Small intestine (tissue), 7 donors: ENCODE data around the gene GRID2IP. TPM values are rescaled to one million over a fixed set of nuclear protein-coding genes. Genes with fewer than 3 reads are reported as not detected.
"Not testable (repeated sequence)": the region's sequence is repeated elsewhere in the genome, so short reads cannot be mapped to it uniquely, and the experiment has no call there.

Experiments
- DNase-seq, 2 donors: peaks; one replicate each; pipeline versions ENCODE4 v3.0.0 to v3.0.0-alpha.2; 2013
- FAIRE-seq: peaks from 2 replicates; lab custom pipeline; 2012; peaks lifted over from hg19 to GRCh38; lab: Jason Lieb, UNC
- H3K27ac ChIP-seq, 3 donors: one replicate each; pipeline ENCODE4 v1.5.1; 2013; ENCODE audit warnings: low read length in 2 of 3, mild to moderate bottlenecking in 2 of 3, control low read depth in 1 of 3, inconsistent platforms in 1 of 3, low read depth in 1 of 3, moderate library complexity in 1 of 3
- H3K27me3 ChIP-seq, 3 donors: one replicate each; pipeline ENCODE4 v1.6.1; 2013; ENCODE audit warnings: low read length in 3 of 3, inconsistent platforms in 1 of 3; ENCODE audit not compliant: control insufficient read depth in 3 of 3, insufficient read depth in 3 of 3
- H3K36me3 ChIP-seq, 3 donors: one replicate each; pipeline ENCODE4 v1.6.1; 2013; ENCODE audit warnings: low read length in 3 of 3, inconsistent platforms in 1 of 3, low read depth in 1 of 3, mild to moderate bottlenecking in 1 of 3, moderate library complexity in 1 of 3; ENCODE audit not compliant: control insufficient read depth in 3 of 3, insufficient read depth in 2 of 3
- H3K4me1 ChIP-seq, 3 donors: one replicate each; pipeline ENCODE4 v1.6.1; 2013; ENCODE audit warnings: low read length in 2 of 3, inconsistent platforms in 1 of 3, low read depth in 1 of 3, mild to moderate bottlenecking in 1 of 3, moderate library complexity in 1 of 3; ENCODE audit not compliant: control insufficient read depth in 3 of 3, insufficient read depth in 2 of 3
- H3K4me3 ChIP-seq, 3 donors: one replicate each; pipeline ENCODE4 v1.5.1; 2013; ENCODE audit warnings: low read length in 3 of 3, control low read depth in 1 of 3, inconsistent platforms in 1 of 3, low read depth in 1 of 3, mild to moderate bottlenecking in 1 of 3, moderate library complexity in 1 of 3
- H3K9me3 ChIP-seq, 2 donors: one replicate each; pipeline ENCODE4 v1.6.1; 2013; ENCODE audit warnings: low read depth in 1 of 2, low read length in 1 of 2; ENCODE audit not compliant: control insufficient read depth in 2 of 2, insufficient read depth in 1 of 2
- WGBS, 3 donors: extraction: QIAGEN DNeasy Blood & Tissue Kit; methylation state at CpG; one replicate each; pipeline ENCODE4 v1.1.7; 2013; 5-methylcytosine and 5-hydroxymethylcytosine counted together
- polyA plus RNA-seq, 4 donors: library from polyadenylated mRNA; stranded (reverse) in 3 of 4; unstranded in 1 of 4; fragments of 200-250 nt in 3 of 4; fragments of 120-200 nt in 1 of 4; gene quantifications; one replicate each; pipeline versions ENCODE4 v1.2.1 to v1.2.3, GENCODE V29; 2013
- donor health status: healthy with polysubstance abuse.
- donor health status: control.
- donor health status: control.
- donor health status: Bipolar disorder and iron deficiency.
- donor health status: healthy.

GRID2IP gene
- polyA plus RNA-seq, 4 donors, result 0.22 to 0.90 (median 0.34) TPM; not detected in 1

GRCh38 chr7:6579446-6579845 lies 28.2 kb upstream of the GRID2IP start:
- H3K4me3 ChIP-seq, result no peak overlapping the region
- DNase-seq (no peak), FAIRE-seq (no peak)
- H3K36me3 ChIP-seq, result peaks cover 5 to 38% (median 5%) of the 10 kb centered on the region in 3 donors
- peaks cover 0 to 5% (median 0%) of the 10 kb centered on the region in 3 donors for H3K4me1 ChIP-seq
- WGBS, 3 donors, result 91 to 97% (median 95%) methylated on average over 4 of the region's 4 CpGs
- H3K27ac ChIP-seq, result no peak overlapping the region
- no peaks in the 10 kb centered on the region for H3K9me3 ChIP-seq
- no peaks in the 10 kb centered on the region for H3K27me3 ChIP-seq

GRCh38 chr7:6578114-6579084 lies 27.1 kb upstream of the GRID2IP start:
- no peaks in the 10 kb centered on the region for H3K27me3 ChIP-seq
- peaks cover 3 to 32% (median 5%) of the 10 kb centered on the region in 3 donors for H3K36me3 ChIP-seq
- peak overlapping the region in 1 of 3 donors; percentile 84 for H3K4me3 ChIP-seq
- DNase-seq, result peak in 1 of 2 donors; percentile 12
- no peaks in the 10 kb centered on the region for H3K9me3 ChIP-seq
- FAIRE-seq, result no peak
- WGBS, 3 donors, result 74 to 88% (median 86%) methylated on average over 18 of the region's 18 CpGs
- H3K4me1 ChIP-seq, result peaks cover 0 to 5% (median 0%) of the 10 kb centered on the region in 3 donors
- no peak overlapping the region for H3K27ac ChIP-seq

- Histone ChIP-seq H3K36me3 (peaks cover 0 to 25% (median 5%) of the 10 kb centered on the region in 3 donors), H3K27me3 (no peaks in the 10 kb centered on the region), H3K4me1 (peaks cover 0 to 5% (median 0%) of the 10 kb centered on the region in 3 donors), H3K4me3 (peak within 1 kb of the TSS; percentile 65 to 84 (median 71)), H3K27ac (peak within 1 kb of the TSS; percentile 51 to 91 (median 83)), H3K9me3 (no peaks in the 10 kb centered on the region)
- FAIRE-seq (no peak), DNase-seq (peak; percentile 89 to 95)
- WGBS, 3 donors, result 9 to 11% (median 9%) methylated on average over 42 to 51 of the region's 51 CpGs
These were observed 26.3 kb upstream of the GRID2IP start, which contains the start of gene ZDHHC4 for GRCh38 chr7:6577369-6578113. Gene ZDHHC4 (plus strand): TSS chr7:6577454. CDS start chr7:6580562, 3,108 bp downstream.

- Histone ChIP-seq H3K36me3 (peaks cover 0 to 22% (median 3%) of the 10 kb centered on the region in 3 donors), H3K27ac (peak overlapping the region in 2 of 3 donors; percentile 83 to 91), H3K4me3 (peak overlapping the region in 2 of 3 donors; percentile 65 to 84)
- H3K27me3 ChIP-seq, H3K9me3 ChIP-seq, H3K4me1 ChIP-seq, FAIRE-seq: not testable (repeated sequence)
- WGBS, 3 donors, result 2 to 9% (median 2%) methylated on average over 13 to 14 of the region's 14 CpGs
- DNase-seq, result peak; percentile 10 to 21
These were observed 25.7 kb upstream of the GRID2IP start for GRCh38 chr7:6576867-6577368.

- no peak for DNase-seq
- peaks cover 0 to 5% (median 0%) of the 10 kb centered on the region in 3 donors for H3K4me1 ChIP-seq
- peak overlapping the region in 2 of 3 donors; percentile 65 to 84 for H3K4me3 ChIP-seq
- FAIRE-seq, result no peak
- 54 to 70% (median 60%) methylated on average over 14 of the region's 14 CpGs for WGBS, 3 donors
- H3K9me3 ChIP-seq, result no peaks in the 10 kb centered on the region
- H3K27ac ChIP-seq, result no peak overlapping the region
- H3K27me3 ChIP-seq, result no peaks in the 10 kb centered on the region
- peaks cover 0 to 20% (median 3%) of the 10 kb centered on the region in 3 donors for H3K36me3 ChIP-seq
These were observed 25.0 kb upstream of the GRID2IP start for GRCh38 chr7:6576024-6576866.

- peaks cover 0 to 13% (median 0%) of the 10 kb centered on the region in 3 donors for H3K36me3 ChIP-seq
These were observed 24.2 kb upstream of the GRID2IP start for GRCh38 chr7:6575281-6576023.

GRCh38 chr7:6571160-6571779 lies 20.0 kb upstream of the GRID2IP start:
- Histone ChIP-seq H3K9me3 (no peaks in the 10 kb centered on the region), H3K4me1 (no peaks in the 10 kb centered on the region), H3K27ac (no peak overlapping the region), H3K4me3 (no peak overlapping the region), H3K27me3 (peaks cover 0 to 2% (median 0%) of the 10 kb centered on the region in 3 donors), H3K36me3 (no peaks in the 10 kb centered on the region)
- FAIRE-seq, result no peak
- no peak for DNase-seq
- 64 to 68% (median 66%) methylated on average over 7 of the region's 7 CpGs for WGBS, 3 donors

More at GRCh38 chr7:6575281-6576023, 24.2 kb upstream of the GRID2IP start:
- 78 to 83% (median 78%) methylated on average over 9 of the region's 9 CpGs for WGBS, 3 donors
- H3K9me3 ChIP-seq, result no peaks in the 10 kb centered on the region
- H3K4me3 ChIP-seq, result no peak overlapping the region
- H3K4me1 ChIP-seq, result peaks cover 0 to 5% (median 0%) of the 10 kb centered on the region in 3 donors
- FAIRE-seq (no peak), DNase-seq (no peak)
- no peak overlapping the region for H3K27ac ChIP-seq
- no peaks in the 10 kb centered on the region for H3K27me3 ChIP-seq
